GM21367 (cell line): Measurements from ENCODE around the gene EFEMP1.

Source experiments
- ATAC-seq: cut with Tn5 transposase; IDR thresholded peaks from one replicate; pipeline ENCODE4 v1.9.1; 2021; ENCODE audit not compliant: unreplicated experiment

The EFEMP1 gene

DNA sequence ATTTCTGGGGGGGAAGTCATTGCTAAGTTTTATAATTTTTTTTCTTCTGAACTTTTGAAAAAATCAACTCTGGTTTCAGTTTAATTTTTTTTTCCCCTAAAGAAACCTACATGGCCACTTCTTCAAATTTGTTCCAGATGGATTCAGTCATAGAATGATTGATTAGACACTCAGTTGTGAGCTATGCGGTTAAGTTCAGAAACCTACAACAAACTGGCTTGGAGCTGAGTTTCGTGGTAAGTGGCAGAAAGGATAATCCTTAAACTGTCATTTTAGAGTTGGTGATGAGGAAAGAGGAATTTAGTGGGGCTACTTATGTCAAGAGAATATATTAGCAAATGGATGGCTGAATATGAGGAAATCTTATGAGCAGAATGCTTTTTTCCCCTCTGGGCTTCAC, 23.7 kb downstream of the EFEMP1 start:
- no peak for ATAC-seq

DNA sequence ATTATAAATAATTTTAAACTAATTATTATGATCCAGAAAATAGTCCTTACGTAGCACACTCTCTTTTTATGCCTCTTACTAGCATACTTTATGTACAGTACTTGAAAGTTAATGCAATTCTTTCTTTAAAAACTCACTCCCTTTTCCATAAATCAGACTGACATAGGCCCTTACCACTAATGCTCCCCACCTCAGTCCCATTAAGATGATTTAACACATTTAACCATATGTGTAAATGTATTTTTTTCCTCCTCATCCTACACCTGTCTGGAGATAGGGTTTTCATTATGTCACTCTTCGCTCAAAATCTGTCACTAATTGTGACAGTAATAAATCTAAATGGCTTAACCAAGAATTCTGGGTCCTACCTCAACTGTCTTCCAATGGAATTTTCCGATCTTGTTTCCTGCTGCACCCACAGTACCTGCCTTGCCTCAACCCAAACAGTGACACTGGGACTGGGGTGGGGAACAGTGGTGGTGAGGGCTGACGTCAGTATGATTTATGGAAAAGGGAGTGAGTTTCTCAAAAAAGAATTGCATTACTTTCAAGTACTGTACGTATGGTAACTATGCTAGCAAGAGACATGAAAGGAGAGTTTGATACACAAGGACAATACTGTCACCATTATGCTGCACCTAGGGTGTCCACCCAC, 25.1 kb downstream of the EFEMP1 start:
- no peak for ATAC-seq

DNA sequence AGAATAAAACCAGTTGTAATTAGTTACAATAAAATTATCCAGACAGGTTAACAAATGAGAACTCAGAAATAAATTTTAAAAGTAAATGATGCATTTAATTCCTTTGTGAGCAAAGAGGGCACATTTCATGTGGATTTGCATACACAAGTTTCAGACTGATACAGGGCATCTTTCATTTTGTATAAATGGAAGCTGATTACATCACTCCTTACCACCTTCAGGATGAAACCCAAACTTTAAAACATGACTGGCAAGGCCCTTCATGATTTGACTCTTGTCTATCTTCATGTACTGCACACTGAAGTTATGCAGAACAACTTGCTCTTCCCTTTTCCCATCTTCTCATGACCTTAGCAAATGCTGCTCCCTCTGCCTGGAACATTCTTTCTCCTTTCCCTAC, 26.9 kb downstream of the EFEMP1 start:
- ATAC-seq = no peak

DNA sequence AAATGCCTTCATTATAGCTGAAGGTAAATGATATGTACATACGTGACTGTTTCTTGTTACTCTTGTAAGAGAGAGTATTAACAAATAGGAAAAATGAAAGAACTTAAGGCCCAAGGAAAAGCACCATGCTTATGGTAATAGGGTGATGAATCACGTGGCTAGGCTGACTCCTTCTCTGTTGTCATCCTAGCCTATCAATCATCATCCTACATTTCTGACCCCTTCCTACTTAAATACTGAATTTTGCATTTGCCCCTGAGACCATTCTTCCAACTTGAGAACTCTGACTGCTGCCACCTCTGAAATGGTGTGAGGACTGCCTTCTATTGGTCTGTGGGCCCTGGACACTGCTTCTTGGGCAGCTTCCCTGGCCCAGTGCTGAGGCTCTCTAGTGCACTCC, 28.9 kb downstream of the EFEMP1 start:
- no peak for ATAC-seq

DNA sequence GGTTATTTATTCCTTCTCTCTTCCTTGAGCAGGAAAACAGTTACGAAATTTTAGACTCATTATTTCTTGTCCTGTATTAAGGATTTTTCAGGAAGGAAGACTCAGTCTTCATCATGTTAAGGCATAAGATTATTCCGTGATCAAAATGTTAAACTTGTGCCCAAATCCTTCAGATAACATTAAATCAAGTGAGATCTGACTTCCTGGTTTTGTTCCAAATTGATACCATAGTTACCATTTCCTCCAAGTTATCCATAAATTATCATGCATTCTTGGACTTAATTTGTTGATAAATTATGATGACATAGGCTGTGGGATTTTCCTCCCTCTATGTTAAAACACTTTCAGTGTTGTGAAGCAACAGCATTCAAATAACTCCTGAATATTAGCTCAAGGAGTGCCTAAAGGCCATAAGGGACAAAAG, 31.9 kb downstream of the EFEMP1 start:
- no peak for ATAC-seq

DNA sequence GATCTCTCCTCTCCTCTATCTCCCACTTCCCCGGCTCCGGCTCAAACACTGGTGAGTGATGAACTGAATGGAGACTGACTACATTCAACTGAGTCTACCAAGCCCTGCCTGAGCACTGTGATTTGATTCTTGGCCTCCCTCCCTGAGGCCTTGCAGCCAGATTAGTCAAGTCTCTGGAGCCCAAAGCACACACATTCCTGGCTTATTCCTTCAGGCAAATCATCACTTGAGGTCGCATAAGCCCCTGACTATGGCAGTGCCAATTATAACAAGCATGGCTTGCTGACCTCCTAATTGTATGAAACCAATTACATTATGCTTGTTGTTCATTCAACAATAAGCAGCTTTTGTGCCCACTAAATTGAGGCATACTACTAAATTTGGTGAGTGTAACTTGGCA, 34.6 kb downstream of the EFEMP1 start:
- no peak for ATAC-seq

DNA sequence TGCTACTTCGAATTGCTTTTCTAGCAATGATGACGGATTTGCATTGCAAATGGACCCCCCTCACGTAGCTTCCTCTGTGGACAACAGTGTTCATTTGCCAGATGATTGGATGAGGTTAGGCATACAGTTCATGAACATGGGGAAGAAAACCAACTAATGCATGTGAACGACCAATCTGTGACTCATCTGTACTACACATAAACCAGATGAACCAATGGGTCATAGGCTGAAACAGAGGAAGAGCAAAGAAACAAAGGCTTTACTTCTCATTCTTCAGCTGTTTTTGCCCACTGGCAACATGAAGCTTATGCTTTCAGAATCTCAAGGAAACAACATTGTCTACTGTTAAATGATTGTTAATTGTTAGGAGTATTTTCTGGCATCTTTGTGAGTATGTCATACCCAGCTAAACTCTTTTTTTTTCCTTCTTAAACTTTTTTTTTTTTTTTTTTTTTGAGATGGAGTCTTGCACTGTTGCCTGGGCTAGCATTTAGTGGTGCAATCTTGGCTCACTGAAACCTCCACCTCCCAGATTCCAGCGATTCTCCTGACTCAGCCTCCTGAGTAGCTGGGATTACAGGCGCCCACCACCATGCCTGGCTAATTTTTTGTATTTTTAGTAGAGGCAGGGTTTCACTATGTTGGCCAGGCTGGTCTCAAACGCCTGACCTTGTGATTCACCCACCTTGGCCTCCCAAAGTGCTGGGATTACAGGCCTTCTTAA, 35.5 kb downstream of the EFEMP1 start:
- no peak for ATAC-seq

DNA sequence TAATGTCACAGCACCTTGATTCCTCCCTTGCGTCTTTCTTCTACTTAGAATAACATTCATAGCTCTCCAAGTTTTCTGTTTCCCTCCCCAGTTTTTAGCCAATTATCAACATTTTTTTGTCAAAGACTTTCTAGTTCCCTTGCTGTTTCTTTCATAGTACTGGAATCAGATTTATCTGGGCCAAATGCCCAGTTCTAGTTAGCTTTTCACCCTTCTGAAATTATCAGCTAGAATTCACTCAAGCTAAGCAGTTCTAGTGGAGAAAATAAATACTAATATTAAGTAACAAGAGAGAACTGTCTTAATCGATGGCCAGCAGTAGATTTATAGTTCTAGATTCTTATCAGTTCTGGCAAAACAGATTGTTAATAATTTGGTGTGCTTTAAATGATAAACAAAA, 36.2 kb downstream of the EFEMP1 start:
- no peak for ATAC-seq

DNA sequence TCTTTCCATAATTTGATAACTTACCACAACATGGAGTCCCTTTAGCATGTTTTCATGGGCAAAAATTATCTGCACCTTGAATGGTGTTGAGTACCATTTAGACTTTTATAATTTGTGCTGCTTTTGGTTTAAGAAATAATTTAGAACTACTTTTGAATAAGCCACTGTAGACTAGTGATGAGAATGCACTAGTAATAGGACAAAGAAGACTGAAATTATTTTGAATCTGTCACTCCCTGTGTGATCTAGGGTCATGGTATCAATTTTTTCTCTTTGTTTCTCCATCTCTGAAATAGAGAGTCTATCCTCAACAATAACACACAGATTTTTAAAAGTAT, 37.7 kb downstream of the EFEMP1 start:
- ATAC-seq = no peak

DNA sequence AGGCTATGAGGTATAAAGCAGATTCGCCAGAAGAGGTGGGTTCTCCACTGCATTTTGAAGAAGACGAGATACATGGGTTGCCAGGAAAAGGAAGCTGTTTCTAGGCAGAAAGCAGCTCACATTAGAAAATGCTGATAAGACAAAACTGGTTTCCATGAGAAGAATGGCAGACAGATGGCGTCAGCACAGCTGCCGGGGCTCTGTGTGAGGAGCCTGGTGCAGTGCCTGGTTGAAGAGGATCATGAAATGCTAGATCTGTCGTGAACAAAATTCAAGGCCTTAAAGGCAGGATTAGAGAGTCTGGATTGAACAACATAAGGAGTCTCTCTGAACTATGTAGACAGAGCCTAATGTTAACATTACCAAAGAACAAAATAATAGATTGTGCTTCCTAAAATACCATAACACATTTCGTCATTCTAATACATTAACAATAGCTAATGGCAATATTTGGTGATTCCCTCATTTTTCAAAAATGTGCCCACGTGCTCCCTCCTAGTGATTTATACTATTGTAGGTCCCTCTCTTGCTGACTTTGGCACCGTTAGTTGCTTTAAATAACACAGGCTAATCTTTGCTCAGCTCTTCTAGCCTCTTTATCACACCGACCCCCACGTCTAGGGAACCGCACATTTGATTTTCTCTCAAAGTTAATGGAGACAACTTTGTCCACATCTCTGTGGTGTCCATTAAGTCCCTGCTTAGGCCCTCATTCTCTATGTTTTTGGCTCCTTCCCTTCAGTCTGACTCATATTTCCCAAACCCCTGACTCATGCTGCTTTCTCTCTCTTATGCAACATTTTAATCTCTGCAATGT, 38.2 kb downstream of the EFEMP1 start:
- no peak for ATAC-seq

DNA sequence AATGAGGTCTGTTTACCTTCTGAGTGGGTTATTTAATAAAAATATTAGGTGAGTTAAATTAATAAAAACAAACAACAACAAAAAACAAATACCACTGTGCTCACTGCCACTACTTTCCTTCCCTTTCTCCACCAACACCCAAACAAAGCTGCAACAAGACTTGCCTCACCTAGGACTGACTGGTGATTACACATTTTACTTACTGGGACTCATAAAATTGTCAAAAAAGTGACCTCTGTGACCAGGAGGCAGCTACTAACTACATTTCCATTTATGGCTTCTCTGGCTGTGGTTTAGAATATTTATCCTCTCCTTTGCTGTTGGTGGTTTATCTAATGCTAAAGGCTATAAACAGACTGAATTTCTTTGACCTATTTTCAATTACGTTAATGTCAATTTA, 39.8 kb downstream of the EFEMP1 start:
- no peak for ATAC-seq

DNA sequence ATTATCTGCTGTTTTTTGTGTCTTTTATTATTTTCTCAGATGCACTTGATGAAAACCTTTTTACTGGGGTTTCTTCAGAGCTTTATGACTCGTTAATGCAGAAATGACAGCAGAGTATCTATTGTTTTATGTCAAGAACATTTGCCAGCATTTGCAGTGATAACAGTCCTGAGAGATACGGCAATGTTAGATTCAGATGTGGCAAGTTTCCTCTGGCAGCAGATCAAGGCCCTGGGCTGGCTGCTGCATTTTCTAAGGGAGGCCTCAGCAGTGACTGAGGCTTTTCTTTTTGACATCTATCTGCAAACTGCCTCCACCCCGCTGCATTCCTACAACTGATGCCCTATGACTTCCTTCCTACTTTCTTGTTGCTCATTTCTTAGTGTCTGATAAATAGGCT, 40.2 kb downstream of the EFEMP1 start:
- ATAC-seq = no peak

DNA sequence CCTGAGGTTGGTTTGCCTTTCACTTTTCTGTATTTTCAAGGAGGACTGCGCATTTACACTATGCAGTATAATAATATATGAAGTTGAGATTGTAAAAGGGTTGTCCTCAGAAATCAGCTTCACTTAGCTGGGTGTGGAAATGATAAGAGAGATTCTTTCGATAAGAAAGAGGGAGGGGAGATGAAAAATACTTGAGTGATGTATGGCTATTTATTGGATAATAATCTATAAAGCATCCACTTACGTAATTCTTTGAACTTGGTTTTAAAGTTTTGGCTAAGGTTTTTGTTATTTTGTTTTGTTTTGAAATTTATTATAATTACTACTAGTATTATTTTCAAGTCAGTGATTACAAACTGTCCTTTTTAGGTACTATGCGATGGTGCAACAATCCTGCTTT, 40.6 kb downstream of the EFEMP1 start:
- no peak for ATAC-seq

DNA sequence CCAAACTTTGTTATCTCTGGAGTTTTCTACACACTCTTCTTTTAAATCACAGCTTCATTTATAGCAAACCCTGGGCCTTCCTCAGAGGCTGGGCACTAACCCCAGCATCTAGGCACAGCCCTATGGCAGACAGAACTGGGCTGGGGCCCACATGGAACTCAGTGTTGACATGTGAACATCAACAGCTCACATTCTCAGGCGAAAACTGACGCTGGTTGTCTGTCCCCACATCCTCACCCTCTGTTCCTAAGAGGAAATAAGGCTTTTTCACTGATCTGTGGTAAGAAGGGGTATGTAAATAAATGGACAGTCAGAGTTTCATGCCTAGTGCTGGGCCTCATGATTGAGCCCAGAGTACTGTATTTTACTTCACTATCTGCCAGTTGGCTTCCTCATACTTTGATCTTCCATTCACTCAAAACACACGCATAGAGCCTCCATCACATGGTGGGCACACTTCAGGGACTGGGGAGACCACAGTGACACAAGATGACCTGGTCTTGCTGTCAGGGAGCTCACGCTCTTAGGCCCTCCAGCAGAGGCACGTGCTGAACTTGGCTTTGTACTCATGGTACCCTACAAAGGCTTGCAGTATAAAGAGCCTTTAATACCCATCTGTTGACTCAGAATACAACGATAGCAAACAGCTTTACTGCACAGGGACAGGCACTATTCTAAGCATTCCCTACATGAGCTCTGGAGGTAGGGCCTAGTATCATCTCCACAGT, 43.0 kb downstream of the EFEMP1 start:
- ATAC-seq = no peak

DNA sequence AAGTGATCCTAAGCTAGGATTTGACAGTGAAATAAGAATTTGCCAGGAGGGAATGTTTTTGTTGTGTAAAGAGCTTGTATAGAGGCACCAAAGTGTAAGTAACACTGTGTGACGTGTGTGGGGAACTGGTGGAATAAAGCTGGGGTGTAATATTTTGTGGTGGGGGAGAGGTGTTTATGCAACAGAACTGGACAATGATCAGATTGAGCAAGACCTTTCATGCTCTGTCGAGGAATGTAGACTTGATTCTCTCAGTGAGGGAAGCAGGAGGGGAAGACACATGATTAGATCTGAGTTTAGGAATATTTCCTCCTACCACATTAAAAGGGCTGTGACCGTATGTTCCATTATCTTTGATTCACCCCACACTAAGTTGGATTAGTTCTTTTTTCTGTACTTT, 43.6 kb downstream of the EFEMP1 start:
- no peak for ATAC-seq

DNA sequence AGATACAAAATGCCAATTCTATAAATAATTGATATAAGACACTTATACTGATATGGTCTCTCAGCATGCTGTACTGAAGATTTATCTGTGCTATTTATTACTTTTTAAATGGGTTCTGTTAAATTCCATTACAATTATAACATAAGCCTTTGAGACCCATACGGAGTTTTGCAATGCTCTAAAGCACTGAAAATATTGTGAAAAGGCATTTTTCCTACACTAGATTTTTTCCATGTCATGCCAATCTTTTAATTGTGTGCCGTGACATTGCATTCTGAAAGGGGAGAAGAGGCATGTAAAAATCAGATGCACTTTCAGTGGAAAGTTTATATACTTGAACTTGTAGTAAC, 46.5 kb downstream of the EFEMP1 start:
- no peak for ATAC-seq

DNA sequence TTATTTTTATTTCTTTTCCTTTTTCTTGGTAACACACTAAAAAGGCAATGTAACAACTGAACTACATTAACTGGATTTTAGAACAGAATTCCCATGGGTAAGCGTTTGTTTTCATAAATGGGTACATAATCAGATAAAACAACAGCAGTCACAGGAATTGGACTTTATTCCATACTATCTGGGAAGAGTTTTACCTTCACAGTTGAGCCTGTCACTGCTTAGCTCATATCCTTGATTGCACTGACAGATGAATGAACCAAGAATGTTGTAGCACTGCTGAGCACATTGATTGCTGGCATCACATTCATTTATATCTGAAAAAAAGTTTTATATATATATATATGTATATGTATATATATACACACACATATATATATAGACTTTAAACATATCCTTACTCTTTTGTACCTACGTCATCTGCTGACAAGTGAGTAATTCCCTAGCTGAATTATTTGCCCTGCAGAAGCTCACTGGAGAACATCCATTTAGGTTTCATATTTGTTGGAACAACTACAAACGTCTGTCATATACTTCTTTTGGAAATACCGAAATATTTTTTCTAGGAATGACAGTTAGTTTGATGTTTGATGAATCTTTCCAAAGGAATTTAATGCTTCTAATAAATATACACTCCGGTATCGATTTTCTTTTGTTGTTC, 47.0 kb downstream of the EFEMP1 start:
- no peak for ATAC-seq

DNA sequence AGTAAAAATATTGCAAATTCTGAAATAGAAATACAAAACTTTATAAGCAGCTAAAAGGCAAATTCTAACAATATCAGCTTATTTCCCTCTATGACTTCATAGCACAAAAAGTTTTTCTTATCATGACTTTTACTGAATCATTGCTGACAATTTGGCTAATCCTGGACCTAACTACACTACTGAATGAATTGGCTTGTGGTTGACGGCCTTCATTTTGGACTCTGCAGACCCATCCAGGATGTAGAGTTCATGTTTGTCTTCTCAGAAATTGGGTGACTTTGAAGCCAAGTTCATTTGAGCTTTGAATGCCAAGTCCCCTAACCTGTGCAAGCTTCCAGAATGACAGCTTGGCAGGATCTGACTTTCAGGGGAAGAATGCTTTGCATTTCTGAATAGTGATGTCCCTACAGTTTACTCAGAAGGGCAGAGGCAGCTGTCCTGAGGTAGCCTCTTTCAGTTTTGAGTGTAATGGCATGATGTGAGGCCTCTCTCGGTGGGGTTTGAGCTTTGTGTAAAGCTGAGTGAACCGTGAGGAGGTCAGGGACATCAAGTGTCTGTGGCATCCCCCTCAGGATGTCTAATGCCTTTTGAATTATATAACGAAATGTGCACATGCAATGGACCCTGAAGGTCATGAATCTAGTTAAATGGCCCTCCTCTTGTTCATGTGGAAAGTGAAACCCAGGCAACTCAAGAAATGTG, 48.0 kb downstream of the EFEMP1 start:
- ATAC-seq = peak; percentile 71

DNA sequence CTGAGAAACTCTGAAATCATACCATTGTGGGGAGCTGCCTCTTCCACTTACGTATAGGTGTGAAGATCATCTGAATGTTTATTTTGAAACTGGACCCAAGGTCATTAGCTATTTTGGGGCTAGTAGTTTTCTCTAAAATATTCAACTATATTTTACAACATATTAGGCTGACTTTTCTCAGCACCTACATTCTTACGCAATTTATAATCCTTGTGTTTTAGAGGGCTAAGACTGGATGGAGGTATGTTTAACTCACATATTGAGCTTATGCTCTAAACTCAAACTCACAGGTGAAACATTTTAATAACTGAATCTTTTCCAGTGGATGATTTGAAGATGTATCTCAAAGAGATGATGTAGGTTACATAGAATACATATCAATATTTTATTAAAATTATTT, 49.2 kb downstream of the EFEMP1 start:
- ATAC-seq = no peak

DNA sequence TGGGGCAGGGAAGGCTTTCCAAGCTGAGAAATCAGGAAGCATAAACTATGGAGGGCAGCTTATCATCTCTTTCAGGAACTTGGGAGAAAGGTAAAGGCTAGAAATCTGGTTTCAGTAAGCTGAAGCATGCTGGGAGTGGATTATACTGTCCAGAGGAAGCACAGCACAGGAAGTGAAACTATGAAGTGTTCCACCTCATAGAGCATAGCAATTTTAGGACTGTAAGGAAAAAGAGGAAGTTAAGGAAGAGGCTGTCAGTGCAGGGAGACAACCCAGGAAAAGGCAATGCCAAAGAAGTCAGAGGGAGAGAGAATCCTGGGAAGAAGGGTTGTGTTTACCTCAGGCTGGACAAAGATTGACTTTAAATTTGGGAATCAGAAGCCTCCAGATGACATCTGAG, 51.9 kb downstream of the EFEMP1 start:
- no peak for ATAC-seq
